Stimulated activated CD4-positive, alpha-beta T cell treated with anti-CD3 and anti-CD28 coated beads, Interleukin-4, amount 100 ng/mL, for 48 hours (primary cell): ENCODE results near the gene NDUFB10.
A peak's percentile ranks its signal among the peaks of the same experiment; 100 is the strongest.
"Not testable (repeated sequence)": the region's sequence is repeated elsewhere in the genome, so short reads cannot be mapped to it uniquely, and the experiment has no call there.

Experiments used
- DNase-seq, 2 donors: peaks; one replicate each; pipeline ENCODE4 v3.0.0-alpha.2; 2020; ENCODE audit warnings: low read depth in 2 of 2

The NDUFB10 gene

GRCh38 chr16:1946495-1947368 lies 12.6 kb upstream of the NDUFB10 start:
- no peak for DNase-seq

- DNase-seq, result no peak
These were observed 12.0 kb upstream of the NDUFB10 start for GRCh38 chr16:1947369-1947670.

- no peak for DNase-seq
These were observed 9.8 kb upstream of the NDUFB10 start for GRCh38 chr16:1949507-1949906.

- no peak for DNase-seq
These were observed 9.3 kb upstream of the NDUFB10 start for GRCh38 chr16:1950047-1950446.

- DNase-seq, result no peak
These were observed 8.8 kb upstream of the NDUFB10 start for GRCh38 chr16:1950559-1950958.

- DNase-seq, result no peak
These were observed 5.6 kb upstream of the NDUFB10 start for GRCh38 chr16:1953734-1954133.

GRCh38 chr16:1957434-1958142 lies 1.8 kb upstream of the NDUFB10 start:
- not testable (repeated sequence) for DNase-seq

- DNase-seq, result not testable (repeated sequence)
These were observed 1.2 kb upstream of the NDUFB10 start for GRCh38 chr16:1958143-1958491.

- DNase-seq, result no peak
These were observed 546 bp upstream of the NDUFB10 start for GRCh38 chr16:1958715-1959268.

- DNase-seq, result no peak
These were observed 1.6 kb downstream of the NDUFB10 start for GRCh38 chr16:1960665-1961630.

- DNase-seq, result no peak
These were observed 2.3 kb downstream of the NDUFB10 start for GRCh38 chr16:1961651-1962067.

- not testable (repeated sequence) for DNase-seq
These were observed 3.1 kb downstream of the NDUFB10 start for GRCh38 chr16:1962161-1963153.

GRCh38 chr16:1963806-1964505 lies 4.6 kb downstream of the NDUFB10 start:
- no peak for DNase-seq

- DNase-seq, result peak; percentile 94 to 99
These were observed 5.4 kb downstream of the NDUFB10 start, which contains the start of gene RPS2 for GRCh38 chr16:1964506-1965395. TSS of gene RPS2 (minus strand) at chr16:1964826. CDS start at chr16:1964625, 201 bp downstream.

- no peak for DNase-seq
These were observed 6.2 kb downstream of the NDUFB10 start for GRCh38 chr16:1965396-1966001.

- no peak for DNase-seq
These were observed 7.1 kb downstream of the NDUFB10 start, which contains the start of gene RNF151 for GRCh38 chr16:1966460-1966859. TSS of gene RNF151 (plus strand) at chr16:1966856. CDS start at chr16:1966882, 26 bp downstream.

- DNase-seq, result no peak
These were observed 9.0 kb downstream of the NDUFB10 start for GRCh38 chr16:1968146-1968953.
